Loucy (cell line): Measurements from ENCODE around the gene CYP2D6.

ENCODE experiments used
- CTCF ChIP-seq: fragments of 200-600 bp; sonication (generic); conservative IDR thresholded peaks from 2 replicates; pipeline ENCODE4 v1.5.1; 2014; ENCODE audit warnings: mild to moderate bottlenecking, antibody characterized with exemption, low read length
- EZH2phosphoT487 ChIP-seq: fragments of 200-600 bp; IDR thresholded peaks from 2 replicates; pipeline ENCODE4 v1.6.1; 2018; ENCODE audit warnings: antibody characterized with exemption, mild to moderate bottlenecking, moderate library complexity, borderline replicate concordance

DNA sequence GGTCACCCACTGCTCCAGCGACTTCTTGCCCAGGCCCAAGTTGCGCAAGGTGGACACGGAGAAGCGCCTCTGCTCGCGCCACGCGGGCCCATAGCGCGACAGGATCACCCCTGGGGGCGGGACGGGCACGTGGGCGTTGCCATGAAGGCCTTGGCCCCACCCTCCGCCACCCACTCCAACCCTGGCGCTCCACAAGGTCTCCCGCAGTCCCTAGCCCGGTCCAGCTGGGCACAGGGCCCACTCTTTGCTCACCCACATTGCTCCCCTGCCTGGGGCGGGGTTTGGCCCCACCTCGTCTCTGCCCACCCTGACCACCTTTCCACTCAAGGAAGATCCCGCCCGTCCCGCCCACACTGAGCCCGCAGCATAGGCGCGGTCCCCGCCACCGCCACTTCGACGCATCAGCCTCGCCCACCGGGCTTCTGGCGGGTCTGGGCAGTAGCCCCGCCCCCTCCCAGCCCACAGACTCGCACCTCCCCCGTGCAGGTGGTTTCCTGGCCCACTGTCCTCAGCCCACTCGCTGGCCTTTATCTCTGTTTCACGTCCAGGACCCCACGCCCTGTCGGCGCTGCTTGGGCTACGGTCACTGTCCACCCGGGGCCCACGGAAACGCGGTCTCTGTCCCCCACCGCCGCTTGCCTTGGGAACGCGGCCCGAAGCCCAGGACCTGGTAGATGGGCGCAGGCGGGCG lies 12.3 kb upstream of the CYP2D6 start:
- no peak for TF ChIP-seq CTCF
- TF ChIP-seq EZH2phosphoT487: no peak
